ENCODE results near the gene ENGASE.
A peak's percentile ranks its signal among the peaks of the same experiment; 100 is the strongest.

The ENGASE gene

GRCh38 chr17:79033741-79034501, 40.7 kb upstream of the ENGASE start:
- no peak for DNase-seq (ENCODE audit: low spot score in 2 of 2)
- no peaks in the 10 kb centered on the region for H3K4me1 Mint-ChIP-seq
- H3K4me3 Mint-ChIP-seq: no peak overlapping the region
- H3K36me3 Mint-ChIP-seq: peaks cover 1% of the 10 kb centered on the region
- no peaks in the 10 kb centered on the region for H3K9me3 Mint-ChIP-seq
- ATAC-seq (ENCODE audit: low read depth): no peak
- H3K27me3 Mint-ChIP-seq: peaks cover 26% of the 10 kb centered on the region
- H3K27ac Mint-ChIP-seq: no peak overlapping the region

DNA sequence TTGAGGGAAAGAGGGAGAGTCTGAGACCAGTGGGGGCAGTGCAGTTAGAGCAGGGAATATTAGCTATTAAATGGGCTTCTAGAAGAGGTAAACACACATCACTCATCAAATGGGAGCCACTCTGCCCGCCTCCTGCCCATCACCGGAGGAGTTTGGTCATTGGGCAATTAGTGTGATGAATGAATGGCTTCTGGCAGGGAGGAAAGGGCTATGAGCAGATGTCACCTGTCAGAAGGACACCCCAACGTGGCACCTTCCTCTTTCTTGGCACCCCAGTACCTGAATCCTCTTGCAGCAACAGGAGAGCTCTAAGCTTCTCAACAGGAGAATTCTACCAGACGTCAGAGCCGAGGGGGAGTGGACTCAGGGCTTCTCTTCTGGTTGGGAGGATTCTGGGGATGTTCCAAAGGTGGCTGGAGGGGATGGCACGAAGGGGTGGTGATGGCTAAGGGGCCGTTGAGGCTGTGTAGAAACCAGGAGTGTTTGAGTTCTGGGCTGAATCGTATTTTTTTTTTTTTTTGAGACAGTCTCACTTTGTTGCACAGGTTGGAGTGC, 39.6 kb upstream of the ENGASE start:
- no peaks in the 10 kb centered on the region for H3K9me3 Mint-ChIP-seq
- DNase-seq (ENCODE audit: low spot score in 2 of 2) (no peak), ATAC-seq (ENCODE audit: low read depth) (no peak)
- no peak overlapping the region for H3K4me3 Mint-ChIP-seq
- H3K27me3 Mint-ChIP-seq: peaks cover 23% of the 10 kb centered on the region
- H3K36me3 Mint-ChIP-seq: peaks cover 1% of the 10 kb centered on the region
- H3K4me1 Mint-ChIP-seq: no peaks in the 10 kb centered on the region
- no peak overlapping the region for H3K27ac Mint-ChIP-seq

- DNase-seq (ENCODE audit: low spot score in 2 of 2) (no peak), ATAC-seq (ENCODE audit: low read depth) (no peak)
- no peak overlapping the region for H3K27ac Mint-ChIP-seq
- H3K27me3 Mint-ChIP-seq: peaks cover 21% of the 10 kb centered on the region
- H3K4me3 Mint-ChIP-seq: no peak overlapping the region
- H3K36me3 Mint-ChIP-seq: peaks cover 1% of the 10 kb centered on the region
- H3K9me3 Mint-ChIP-seq: no peaks in the 10 kb centered on the region
- no peaks in the 10 kb centered on the region for H3K4me1 Mint-ChIP-seq
Observed at GRCh38 chr17:79035686-79036085, 38.9 kb upstream of the ENGASE start.

- no peak for ATAC-seq (ENCODE audit: low read depth)
- no peak overlapping the region for H3K27ac Mint-ChIP-seq
- no peak overlapping the region for H3K4me3 Mint-ChIP-seq
- no peaks in the 10 kb centered on the region for H3K4me1 Mint-ChIP-seq
- peaks cover 21% of the 10 kb centered on the region for H3K27me3 Mint-ChIP-seq
- peaks cover 1% of the 10 kb centered on the region for H3K36me3 Mint-ChIP-seq
- H3K9me3 Mint-ChIP-seq: no peaks in the 10 kb centered on the region
- no peak for DNase-seq (ENCODE audit: low spot score in 2 of 2)
Observed at GRCh38 chr17:79036181-79036580, 38.4 kb upstream of the ENGASE start.

GRCh38 chr17:79036596-79036995, 38.0 kb upstream of the ENGASE start:
- ATAC-seq (ENCODE audit: low read depth): no peak

GRCh38 chr17:79038545-79039135, 36.0 kb upstream of the ENGASE start:
- Mint-ChIP-seq H3K27me3 (peaks cover 15% of the 10 kb centered on the region), H3K9me3 (no peaks in the 10 kb centered on the region), H3K36me3 (no peaks in the 10 kb centered on the region), H3K27ac (no peak overlapping the region), H3K4me1 (peaks cover 4% of the 10 kb centered on the region), H3K4me3 (no peak overlapping the region)
- ATAC-seq (ENCODE audit: low read depth) (peak; percentile 47), DNase-seq (ENCODE audit: low spot score in 2 of 2) (no peak)

More at GRCh38 chr17:79036596-79036995, 38.0 kb upstream of the ENGASE start:
- Mint-ChIP-seq H3K27me3 (peaks cover 21% of the 10 kb centered on the region), H3K9me3 (no peaks in the 10 kb centered on the region), H3K27ac (no peak overlapping the region), H3K36me3 (peaks cover 1% of the 10 kb centered on the region), H3K4me3 (no peak overlapping the region), H3K4me1 (no peaks in the 10 kb centered on the region)
- no peak for DNase-seq (ENCODE audit: low spot score in 2 of 2)

- H3K27ac Mint-ChIP-seq: no peak overlapping the region
- H3K4me1 Mint-ChIP-seq: peaks cover 4% of the 10 kb centered on the region
- DNase-seq (ENCODE audit: low spot score in 2 of 2): no peak
Observed at GRCh38 chr17:79039171-79039570, 35.5 kb upstream of the ENGASE start.

DNA sequence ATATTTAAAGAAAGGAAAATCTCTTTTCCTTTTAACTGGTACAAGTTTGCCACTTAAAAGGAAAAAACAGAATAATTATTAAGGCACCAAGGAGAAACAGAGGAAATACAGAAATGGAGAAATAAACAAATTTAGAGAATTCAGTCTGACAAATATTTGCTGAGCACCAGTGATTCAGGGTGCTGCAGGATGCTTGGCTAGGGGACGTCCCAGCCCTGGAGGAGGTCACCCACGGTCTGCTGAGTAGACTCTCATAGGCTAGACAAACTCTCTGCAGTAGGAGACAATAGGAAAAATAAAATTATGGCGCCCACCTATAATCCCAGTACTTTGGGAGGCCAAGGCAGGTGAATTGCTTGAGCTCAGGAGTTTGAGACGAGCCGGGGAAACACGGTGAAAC, 34.7 kb upstream of the ENGASE start:
- ATAC-seq (ENCODE audit: low read depth) (no peak), DNase-seq (ENCODE audit: low spot score in 2 of 2) (no peak)
- H3K4me1 Mint-ChIP-seq: peaks cover 4% of the 10 kb centered on the region
- no peaks in the 10 kb centered on the region for H3K36me3 Mint-ChIP-seq
- no peaks in the 10 kb centered on the region for H3K9me3 Mint-ChIP-seq
- H3K4me3 Mint-ChIP-seq: no peak overlapping the region
- peaks cover 19% of the 10 kb centered on the region for H3K27me3 Mint-ChIP-seq
- no peak overlapping the region for H3K27ac Mint-ChIP-seq

More at GRCh38 chr17:79039171-79039570, 35.5 kb upstream of the ENGASE start:
- Mint-ChIP-seq H3K4me3 (no peak overlapping the region), H3K27me3 (peaks cover 14% of the 10 kb centered on the region), H3K36me3 (no peaks in the 10 kb centered on the region), H3K9me3 (no peaks in the 10 kb centered on the region)
- ATAC-seq (ENCODE audit: low read depth): no peak

- no peak for ATAC-seq (ENCODE audit: low read depth)
- peaks cover 26% of the 10 kb centered on the region for H3K27me3 Mint-ChIP-seq
- H3K9me3 Mint-ChIP-seq: no peaks in the 10 kb centered on the region
- H3K27ac Mint-ChIP-seq: no peak overlapping the region
- DNase-seq (ENCODE audit: low spot score in 2 of 2): no peak
- no peak overlapping the region for H3K4me3 Mint-ChIP-seq
- H3K36me3 Mint-ChIP-seq: no peaks in the 10 kb centered on the region
- H3K4me1 Mint-ChIP-seq: peaks cover 13% of the 10 kb centered on the region
Observed at GRCh38 chr17:79041041-79041570, 33.5 kb upstream of the ENGASE start.

- no peaks in the 10 kb centered on the region for H3K36me3 Mint-ChIP-seq
- ATAC-seq (ENCODE audit: low read depth): no peak
- no peaks in the 10 kb centered on the region for H3K9me3 Mint-ChIP-seq
- peaks cover 13% of the 10 kb centered on the region for H3K4me1 Mint-ChIP-seq
- no peak overlapping the region for H3K27ac Mint-ChIP-seq
- peaks cover 27% of the 10 kb centered on the region for H3K27me3 Mint-ChIP-seq
- DNase-seq (ENCODE audit: low spot score in 2 of 2): no peak
- no peak overlapping the region for H3K4me3 Mint-ChIP-seq
Observed at GRCh38 chr17:79041723-79042420, 32.8 kb upstream of the ENGASE start.

DNA sequence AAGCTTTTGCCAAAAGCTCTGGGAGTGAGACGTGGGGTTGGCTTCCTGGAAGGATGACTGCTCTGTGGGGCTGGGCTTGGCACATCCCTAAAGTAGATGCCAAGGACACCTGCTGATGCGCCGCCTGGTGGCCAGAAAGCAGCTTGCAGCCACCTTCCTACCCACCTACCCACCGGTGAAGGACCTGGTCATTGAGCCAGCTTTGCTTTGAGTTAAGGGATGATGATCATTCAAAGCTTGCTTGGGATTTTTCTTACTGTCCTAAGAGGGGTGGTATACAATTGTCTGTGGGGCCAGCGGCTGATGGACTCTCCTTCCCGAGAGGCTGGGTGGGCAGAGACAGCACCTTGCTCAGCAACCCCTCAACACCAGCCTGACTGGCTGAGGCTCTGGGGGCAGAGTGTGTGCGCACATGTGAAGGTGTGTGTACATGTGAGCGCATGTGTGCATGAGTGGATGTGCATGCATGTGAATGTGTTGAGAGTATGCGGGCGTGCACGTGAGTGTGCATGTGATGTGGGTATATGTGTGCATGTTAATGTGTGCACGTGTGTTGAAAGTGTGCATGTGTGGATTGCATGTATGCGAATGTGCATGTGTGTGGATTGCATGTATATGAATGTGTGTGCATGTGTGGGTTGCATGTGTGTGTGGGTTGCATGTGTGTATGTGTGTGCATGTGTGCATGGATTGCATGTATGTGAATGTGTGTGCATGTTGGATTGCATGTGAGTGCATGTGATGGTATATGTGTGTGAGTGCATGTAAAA, 32.0 kb upstream of the ENGASE start:
- Mint-ChIP-seq H3K4me3 (no peak overlapping the region), H3K4me1 (peaks cover 13% of the 10 kb centered on the region), H3K9me3 (no peaks in the 10 kb centered on the region), H3K27ac (no peak overlapping the region), H3K27me3 (peaks cover 27% of the 10 kb centered on the region), H3K36me3 (no peaks in the 10 kb centered on the region)
- ATAC-seq (ENCODE audit: low read depth): peak; percentile 56
- DNase-seq (ENCODE audit: low spot score in 2 of 2): peak; percentile 51 to 59

- Mint-ChIP-seq H3K27me3 (peaks cover 25% of the 10 kb centered on the region), H3K36me3 (no peaks in the 10 kb centered on the region), H3K4me1 (peaks cover 13% of the 10 kb centered on the region), H3K4me3 (no peak overlapping the region), H3K27ac (no peak overlapping the region), H3K9me3 (no peaks in the 10 kb centered on the region)
- DNase-seq (ENCODE audit: low spot score in 2 of 2) (no peak), ATAC-seq (ENCODE audit: low read depth) (no peak)
Observed at GRCh38 chr17:79043191-79043930, 31.3 kb upstream of the ENGASE start.

- no peaks in the 10 kb centered on the region for H3K36me3 Mint-ChIP-seq
- no peak for DNase-seq (ENCODE audit: low spot score in 2 of 2)
- H3K4me1 Mint-ChIP-seq: peaks cover 13% of the 10 kb centered on the region
- no peak overlapping the region for H3K27ac Mint-ChIP-seq
- no peak overlapping the region for H3K4me3 Mint-ChIP-seq
- peaks cover 23% of the 10 kb centered on the region for H3K27me3 Mint-ChIP-seq
- no peak for ATAC-seq (ENCODE audit: low read depth)
- no peaks in the 10 kb centered on the region for H3K9me3 Mint-ChIP-seq
Observed at GRCh38 chr17:79043931-79044320, 30.7 kb upstream of the ENGASE start.
